Mammary epithelial cell (primary cell): ENCODE data around the gene NELFB.

Experiments
- CTCF ChIP-seq, 2 donors: IDR thresholded peaks in 1 of 2; conservative IDR thresholded peaks in 1 of 2; 2 replicates each; pipeline ENCODE4 v1.5.1; 2011 to 2012; ENCODE audit warnings: inconsistent platforms in 2 of 2, low read length in 2 of 2, mild to moderate bottlenecking in 2 of 2, control low read depth in 1 of 2, low read depth in 1 of 2; ENCODE audit not compliant: insufficient read depth in 1 of 2; ENCODE audit errors: extremely low read depth in 1 of 2
- EZH2 ChIP-seq: IDR thresholded peaks from 2 replicates; pipeline ENCODE4 v1.6.1; 2012; ENCODE audit warnings: low read length, inconsistent platforms, borderline replicate concordance

GRCh38 chr9:137242269-137243203 lies 12.6 kb upstream of the NELFB start:
- TF ChIP-seq EZH2: no peak
- no peak for TF ChIP-seq CTCF (conservative IDR thresholded peaks at IDR 0.05 in 1 of 2, IDR thresholded peaks at IDR 0.05 in 1 of 2; ENCODE audit: extremely low read depth in 1 of 2, insufficient read depth in 1 of 2, low read depth in 1 of 2, low read length in 2 of 2)
